HUES6 (cell line): ENCODE measurements around the gene RPH3AL.

ENCODE experiments used
- H3K27ac ChIP-seq: 2 replicates; pipeline ENCODE4 v1.7.0; 2013; ENCODE audit warnings: low read depth, mild to moderate bottlenecking, low read length, inconsistent platforms
- H3K27me3 ChIP-seq: 2 replicates; pipeline ENCODE4 v1.6.1; 2013; ENCODE audit warnings: low read length; ENCODE audit not compliant: control insufficient read depth, insufficient read depth
- H3K36me3 ChIP-seq: 2 replicates; pipeline ENCODE4 v1.6.1; 2013; ENCODE audit warnings: low read length; ENCODE audit not compliant: control insufficient read depth, insufficient read depth
- H3K4me1 ChIP-seq: 2 replicates; pipeline ENCODE4 v1.6.1; 2013; ENCODE audit warnings: low read length; ENCODE audit not compliant: control insufficient read depth, insufficient read depth
- H3K4me3 ChIP-seq: 2 replicates; pipeline ENCODE4 v1.5.1; 2013; ENCODE audit warnings: low read depth, low read length
- H3K9ac ChIP-seq: one replicate; pipeline ENCODE4 v1.6.1; 2013; ENCODE audit warnings: mild to moderate bottlenecking, low read length
- H3K9me3 ChIP-seq: 2 replicates; pipeline ENCODE4 v1.6.1; 2013; ENCODE audit warnings: low read depth, low read length; ENCODE audit not compliant: control insufficient read depth, insufficient read depth

RPH3AL gene

GRCh38 chr17:386141-386876, 33.7 kb upstream of the RPH3AL start:
- Histone ChIP-seq H3K36me3 (no peaks in the 10 kb centered on the region), H3K27ac (no peak overlapping the region), H3K4me3 (peak overlapping the region; percentile 36)

DNA sequence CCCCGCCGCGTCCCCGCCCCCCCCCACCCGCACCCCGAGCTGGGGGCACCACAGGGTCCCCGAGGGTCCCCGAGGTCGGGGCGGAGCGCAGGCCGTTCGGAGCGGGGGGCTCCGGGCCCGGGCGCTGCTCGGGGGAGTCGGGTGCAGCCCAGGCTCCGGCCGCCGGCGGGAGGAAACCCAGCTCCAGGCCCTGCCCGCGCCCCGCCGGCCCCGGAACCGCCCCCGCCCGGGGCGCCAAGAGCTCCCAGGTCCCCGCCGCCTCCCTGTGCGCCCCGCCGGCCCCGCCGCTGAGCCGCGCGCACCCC, 33.2 kb upstream of the RPH3AL start:
- H3K9ac ChIP-seq = no peak overlapping the region
- H3K27ac ChIP-seq = no peak overlapping the region

More at GRCh38 chr17:386141-386876, 33.7 kb upstream of the RPH3AL start:
- H3K9me3 ChIP-seq = 0 out of 2 replicates have a peak, but pooled peaks cover 4% of the 10 kb centered on the region
- peaks cover 66% of the 10 kb centered on the region for H3K27me3 ChIP-seq
- no peak overlapping the region for H3K9ac ChIP-seq
- peaks cover 29% of the 10 kb centered on the region for H3K4me1 ChIP-seq

DNA sequence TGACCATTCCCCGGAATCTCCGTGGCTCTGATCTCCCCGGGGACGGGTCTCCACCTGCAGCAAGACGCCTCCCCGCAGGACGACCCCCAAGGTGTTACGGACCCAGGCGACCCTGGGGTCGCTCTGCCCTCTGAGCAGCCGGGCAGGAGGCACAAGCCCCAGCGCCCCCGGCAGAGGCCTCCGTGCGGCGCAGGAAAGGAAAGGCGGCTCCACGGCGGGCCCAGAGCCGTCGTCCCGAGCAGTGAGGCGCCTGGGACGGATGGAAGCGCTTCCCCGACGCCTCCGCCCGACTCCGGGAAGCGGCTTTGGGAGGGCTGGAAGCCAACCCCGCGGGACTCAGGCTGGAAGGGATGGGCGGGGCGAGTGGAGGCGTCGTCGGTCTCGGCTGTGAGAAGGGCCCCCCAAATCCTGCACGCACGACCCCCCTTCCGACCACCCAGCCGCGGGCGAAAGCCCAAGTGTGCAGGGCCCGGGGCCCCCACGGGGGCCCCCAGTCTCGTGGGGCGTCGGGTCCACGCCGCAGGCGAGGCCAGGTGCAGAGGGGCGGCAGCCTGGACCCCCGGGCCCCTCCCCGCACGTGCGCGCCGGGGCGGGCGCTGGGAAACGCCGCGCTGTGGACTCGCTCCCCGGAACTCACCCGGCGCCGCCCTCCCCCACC, 32.7 kb upstream of the RPH3AL start:
- H3K27ac ChIP-seq = no peak overlapping the region
- H3K4me1 ChIP-seq = peaks cover 29% of the 10 kb centered on the region
- peak overlapping the region; percentile 64 for H3K4me3 ChIP-seq
- no peak overlapping the region for H3K9ac ChIP-seq
- H3K9me3 ChIP-seq = 0 out of 2 replicates have a peak, but pooled peaks cover 4% of the 10 kb centered on the region
- H3K36me3 ChIP-seq = no peaks in the 10 kb centered on the region
- peaks cover 66% of the 10 kb centered on the region for H3K27me3 ChIP-seq

More for the DNA sequence above, 33.2 kb upstream of the RPH3AL start:
- Histone ChIP-seq H3K4me3 (no peak overlapping the region; the same call in 1 of the 2 replicates), H3K36me3 (no peaks in the 10 kb centered on the region), H3K9me3 (0 out of 2 replicates have a peak, but pooled peaks cover 4% of the 10 kb centered on the region), H3K4me1 (peaks cover 29% of the 10 kb centered on the region), H3K27me3 (peaks cover 66% of the 10 kb centered on the region)

GRCh38 chr17:384622-385177, 32.1 kb upstream of the RPH3AL start:
- peaks cover 29% of the 10 kb centered on the region for H3K4me1 ChIP-seq
- H3K27me3 ChIP-seq = peaks cover 70% of the 10 kb centered on the region
- H3K9me3 ChIP-seq = 0 out of 2 replicates have a peak, but pooled peaks cover 4% of the 10 kb centered on the region
- no peak overlapping the region for H3K9ac ChIP-seq
- H3K4me3 ChIP-seq = peak overlapping the region; percentile 64
- H3K36me3 ChIP-seq = no peaks in the 10 kb centered on the region
- H3K27ac ChIP-seq = no peak overlapping the region

DNA sequence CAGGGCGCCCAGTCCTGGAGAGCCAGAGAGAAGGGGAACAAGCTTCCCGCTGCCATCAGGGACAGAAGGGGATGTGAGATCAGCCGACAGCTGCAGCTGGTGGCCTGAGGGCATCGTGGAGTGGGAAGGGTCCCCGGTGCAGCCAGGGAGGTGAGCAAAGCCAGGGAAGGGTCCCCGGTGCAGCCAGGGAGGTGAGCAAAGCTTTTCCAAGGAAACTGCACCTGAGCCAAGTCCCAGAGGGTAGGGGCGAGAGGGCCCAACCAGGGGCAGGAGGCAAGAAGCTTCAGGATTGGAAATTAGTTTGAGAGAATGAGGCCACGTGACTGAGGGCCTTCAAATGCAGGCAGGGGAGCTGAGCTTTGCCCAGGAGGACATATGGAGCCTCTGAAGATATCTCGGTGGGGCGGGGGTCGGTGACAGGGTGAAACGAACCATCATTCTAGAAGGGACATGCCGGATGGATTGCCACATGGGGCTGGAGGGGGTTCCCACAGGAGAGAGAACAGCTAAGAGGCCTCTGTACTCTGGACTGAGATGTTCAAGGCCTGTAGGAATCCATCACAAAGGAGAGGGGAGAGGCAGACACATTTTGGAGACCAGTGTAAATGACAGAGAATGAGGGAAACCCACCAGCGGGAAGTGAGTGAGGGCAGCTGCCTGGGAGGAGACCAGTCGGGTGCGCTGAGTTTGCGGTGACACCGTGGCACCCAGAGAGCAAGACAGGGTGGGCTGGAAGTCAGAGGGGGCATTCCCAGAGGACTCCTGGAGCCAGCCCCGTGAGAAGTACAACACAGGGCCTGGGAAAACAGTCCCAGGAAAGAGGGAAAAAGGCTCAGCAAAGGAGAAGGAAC, 31.4 kb upstream of the RPH3AL start:
- H3K36me3 ChIP-seq = no peaks in the 10 kb centered on the region
- H3K27me3 ChIP-seq = peaks cover 69% of the 10 kb centered on the region
- no peak overlapping the region for H3K4me3 ChIP-seq
- H3K27ac ChIP-seq = no peak overlapping the region
- H3K4me1 ChIP-seq = peaks cover 29% of the 10 kb centered on the region
- H3K9ac ChIP-seq = no peak overlapping the region
- H3K9me3 ChIP-seq = 0 out of 2 replicates have a peak, but pooled peaks cover 4% of the 10 kb centered on the region

DNA sequence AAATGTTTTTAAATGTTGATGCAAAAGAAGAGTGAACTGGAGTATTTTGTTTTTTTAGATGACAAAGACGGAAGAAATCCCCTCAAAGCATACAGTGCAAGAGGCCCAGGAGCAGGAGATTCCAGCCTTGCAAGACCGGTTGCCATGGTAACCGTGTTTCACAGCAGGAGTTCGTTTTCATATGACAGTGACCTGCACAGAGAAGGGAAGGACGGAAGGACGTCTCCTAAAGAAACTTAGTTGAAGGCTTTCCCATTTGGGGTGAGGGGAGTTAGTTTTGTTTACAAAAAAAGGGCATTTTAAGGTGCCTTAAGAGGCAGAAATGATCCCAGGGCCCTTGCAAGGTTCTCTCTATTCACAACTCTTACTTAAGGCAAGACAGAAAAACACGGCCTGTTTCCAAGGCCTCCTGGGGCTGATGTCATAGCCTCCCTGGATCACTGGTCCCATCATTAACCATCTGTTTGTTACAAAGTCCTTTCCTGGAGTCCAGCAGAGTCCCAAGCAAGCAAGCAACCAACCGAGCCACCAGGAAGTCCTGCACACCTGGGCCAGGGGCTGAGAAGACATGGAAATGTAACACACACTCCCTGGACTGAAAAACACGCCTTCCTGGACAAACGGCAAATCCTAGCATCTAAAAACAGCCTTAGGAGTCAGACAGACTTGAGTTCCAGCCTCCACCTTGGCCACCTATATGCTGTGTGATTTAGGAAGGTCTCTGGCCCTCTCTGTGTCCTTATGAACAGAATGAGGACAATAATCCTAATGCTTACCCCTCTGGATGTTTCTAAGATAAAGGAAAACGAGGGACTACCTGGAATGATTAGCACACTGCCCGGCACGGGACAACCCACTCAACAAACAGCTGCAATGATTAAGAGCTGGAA, 30.3 kb upstream of the RPH3AL start:
- Histone ChIP-seq H3K27ac (no peak overlapping the region), H3K36me3 (no peaks in the 10 kb centered on the region), H3K9me3 (0 out of 2 replicates have a peak, but pooled peaks cover under 1% of the 10 kb centered on the region), H3K27me3 (peaks cover 61% of the 10 kb centered on the region), H3K9ac (no peak overlapping the region), H3K4me1 (peaks cover 29% of the 10 kb centered on the region), H3K4me3 (no peak overlapping the region)

DNA sequence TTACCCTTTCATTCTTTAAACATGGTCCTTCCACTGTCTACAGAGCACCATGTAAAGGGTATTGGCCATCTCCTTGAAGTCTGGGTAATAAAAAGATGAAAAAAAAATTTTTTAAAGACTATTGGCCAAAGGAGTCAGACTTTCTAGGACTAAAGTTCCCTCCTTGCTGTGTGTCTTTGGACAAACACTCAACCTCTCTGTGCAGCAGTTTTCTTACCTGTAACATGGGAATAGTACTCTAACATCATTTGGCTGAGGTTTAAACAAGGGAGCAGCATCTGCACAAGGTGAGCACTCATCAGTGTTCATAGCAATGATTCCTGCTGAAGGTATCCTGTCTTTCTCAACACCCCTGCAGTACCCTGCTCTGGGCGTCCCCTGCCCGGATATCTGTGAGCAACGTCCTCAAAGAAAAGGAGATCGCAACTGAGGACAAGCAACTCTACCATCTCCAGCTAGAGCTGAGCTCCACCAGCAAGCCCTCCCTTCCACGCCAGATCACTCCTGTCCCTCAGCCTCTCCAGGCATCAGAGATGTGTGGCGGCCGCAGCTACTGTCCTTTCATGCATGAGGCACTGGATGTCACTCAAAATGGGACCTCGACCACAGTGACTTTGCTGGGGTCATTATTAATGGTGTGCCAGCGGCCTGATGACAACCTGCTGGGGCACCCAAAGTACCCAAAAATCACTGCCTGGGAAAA, 29.5 kb upstream of the RPH3AL start:
- Histone ChIP-seq H3K4me3 (no peak overlapping the region), H3K36me3 (no peaks in the 10 kb centered on the region)

GRCh38 chr17:381516-381915, 28.9 kb upstream of the RPH3AL start:
- peaks cover 25% of the 10 kb centered on the region for H3K4me1 ChIP-seq
- H3K27ac ChIP-seq = no peak overlapping the region
- no peaks in the 10 kb centered on the region for H3K36me3 ChIP-seq
- H3K9me3 ChIP-seq = no peaks in the 10 kb centered on the region
- H3K9ac ChIP-seq = no peak overlapping the region
- no peak overlapping the region for H3K4me3 ChIP-seq
- H3K27me3 ChIP-seq = peaks cover 48% of the 10 kb centered on the region

More for the DNA sequence above, 29.5 kb upstream of the RPH3AL start:
- no peak overlapping the region for H3K9ac ChIP-seq
- peaks cover 29% of the 10 kb centered on the region for H3K4me1 ChIP-seq
- no peak overlapping the region for H3K27ac ChIP-seq
- H3K9me3 ChIP-seq = no peaks in the 10 kb centered on the region
- peaks cover 54% of the 10 kb centered on the region for H3K27me3 ChIP-seq

DNA sequence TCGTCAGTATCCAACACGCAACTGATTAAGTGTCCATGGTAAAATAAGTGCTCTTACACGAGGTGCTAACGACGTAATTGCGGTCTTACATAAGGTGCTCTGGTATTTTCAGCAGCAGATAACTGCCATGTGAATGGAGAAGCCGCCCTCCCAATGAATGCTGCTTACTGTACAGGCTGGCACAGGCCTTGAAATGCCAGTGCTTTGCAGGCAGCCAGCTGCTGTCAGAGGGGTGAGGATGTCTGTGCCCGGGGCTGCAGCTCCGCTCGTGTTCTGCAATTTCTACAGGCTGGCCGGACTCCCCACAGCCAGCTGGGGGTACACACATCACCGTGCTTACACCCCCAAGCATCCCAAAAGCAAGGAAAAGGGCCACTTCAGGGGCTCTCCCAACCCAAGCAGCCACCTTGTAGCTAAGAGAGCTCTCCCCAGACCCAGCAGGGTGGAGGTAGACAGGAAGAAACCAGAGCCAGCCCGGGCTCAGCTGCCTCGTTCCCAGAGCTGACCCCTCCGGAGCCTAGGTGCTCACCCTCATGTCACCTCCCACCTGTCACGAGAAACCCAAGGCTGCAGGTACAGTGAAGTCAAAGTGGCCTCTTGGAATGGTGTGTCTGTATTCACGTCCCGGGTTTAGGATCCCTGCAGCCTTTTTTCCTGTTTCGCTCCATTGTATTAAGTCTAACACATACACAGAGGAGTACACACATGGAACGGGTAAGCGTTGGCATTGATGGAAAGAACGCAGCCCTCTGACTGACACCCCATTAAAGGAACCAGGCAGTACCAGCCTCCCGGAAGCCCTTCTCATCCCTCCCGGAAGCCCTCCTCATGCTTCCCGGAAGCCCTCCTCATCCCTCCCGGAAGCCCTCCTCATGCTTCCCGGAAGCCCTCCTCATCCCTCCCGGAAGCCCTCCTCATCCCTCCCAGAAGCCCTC, 27.2 kb upstream of the RPH3AL start:
- H3K27me3 ChIP-seq = peaks cover 39% of the 10 kb centered on the region
- peaks cover 23% of the 10 kb centered on the region for H3K4me1 ChIP-seq

More for the DNA sequence above, 27.2 kb upstream of the RPH3AL start:
- H3K9me3 ChIP-seq = no peaks in the 10 kb centered on the region
- no peak overlapping the region for H3K27ac ChIP-seq
- no peaks in the 10 kb centered on the region for H3K36me3 ChIP-seq
- no peak overlapping the region for H3K9ac ChIP-seq
- no peak overlapping the region for H3K4me3 ChIP-seq
